GM19455 (cell line): ENCODE measurements around the gene RGS13.

Source experiments
- ATAC-seq: cut with Tn5 transposase; IDR thresholded peaks from one replicate; pipeline ENCODE4 v1.9.1; 2021; ENCODE audit not compliant: unreplicated experiment

RGS13 gene

GRCh38 chr1:192626366-192627179 is 9.4 kb upstream of the RGS13 start:
- peak; percentile 86 for ATAC-seq

GRCh38 chr1:192627901-192628300 is 8.0 kb upstream of the RGS13 start:
- ATAC-seq, result no peak

GRCh38 chr1:192628396-192629057 is 7.4 kb upstream of the RGS13 start:
- no peak for ATAC-seq

- no peak for ATAC-seq
These were observed 6.3 kb upstream of the RGS13 start for GRCh38 chr1:192629612-192630011.

GRCh38 chr1:192630521-192631287 is 5.2 kb upstream of the RGS13 start:
- no peak for ATAC-seq

- ATAC-seq, result no peak
These were observed 4.2 kb upstream of the RGS13 start for GRCh38 chr1:192631749-192632148.

GRCh38 chr1:192632188-192632587 is 3.8 kb upstream of the RGS13 start:
- no peak for ATAC-seq

- no peak for ATAC-seq
These were observed 3.1 kb upstream of the RGS13 start for GRCh38 chr1:192632641-192633532.

- no peak for ATAC-seq
These were observed 2.3 kb upstream of the RGS13 start for GRCh38 chr1:192633533-192634253.

- no peak for ATAC-seq
These were observed 906 bp upstream of the RGS13 start for GRCh38 chr1:192635041-192635440.

- peak; percentile 69 for ATAC-seq
These were observed 3.8 kb downstream of the RGS13 start for GRCh38 chr1:192639607-192640368.

- ATAC-seq, result no peak
These were observed 16.2 kb downstream of the RGS13 start for GRCh38 chr1:192652159-192652558.

GRCh38 chr1:192654120-192654519 is 18.2 kb downstream of the RGS13 start:
- ATAC-seq, result no peak

GRCh38 chr1:192654591-192655251 is 18.8 kb downstream of the RGS13 start:
- ATAC-seq, result no peak

GRCh38 chr1:192657760-192658159 is 21.8 kb downstream of the RGS13 start:
- no peak for ATAC-seq

- no peak for ATAC-seq
These were observed 22.3 kb downstream of the RGS13 start for GRCh38 chr1:192658255-192658654.

GRCh38 chr1:192660613-192661012 is 24.7 kb downstream of the RGS13 start:
- ATAC-seq, result no peak

- no peak for ATAC-seq
These were observed 32.5 kb downstream of the RGS13 start for GRCh38 chr1:192668409-192668983.
